Activated CD4-positive, alpha-beta T cell treated with anti-CD3 and anti-CD28 coated beads for 48 hours (primary cell): Measurements from ENCODE around the gene PTPRM.
A peak's percentile ranks its signal among the peaks of the same experiment; 100 is the strongest.
"Not testable (repeated sequence)": the region's sequence is repeated elsewhere in the genome, so short reads cannot be mapped to it uniquely, and the experiment has no call there.

ENCODE experiments used
- DNase-seq: peaks from one replicate; pipeline ENCODE4 v3.0.0-alpha.2; 2020

PTPRM gene

GRCh38 chr18:7958081-7958896, 391.2 kb downstream of the PTPRM start:
- DNase-seq, result no peak

GRCh38 chr18:7958897-7959146, 391.7 kb downstream of the PTPRM start:
- no peak for DNase-seq

- DNase-seq, result not testable (repeated sequence)
Observed at GRCh38 chr18:7966682-7967081, 399.6 kb downstream of the PTPRM start.

- no peak for DNase-seq
Observed at GRCh38 chr18:7974200-7974874, 407.2 kb downstream of the PTPRM start.

- DNase-seq, result no peak
Observed at GRCh38 chr18:7977897-7978296, 410.8 kb downstream of the PTPRM start.

- DNase-seq, result no peak
Observed at GRCh38 chr18:7978834-7979233, 411.7 kb downstream of the PTPRM start.

- DNase-seq, result no peak
Observed at GRCh38 chr18:7979714-7980113, 412.6 kb downstream of the PTPRM start.

- peak; percentile 5 for DNase-seq
Observed at GRCh38 chr18:7980136-7980535, 413.0 kb downstream of the PTPRM start.

GRCh38 chr18:7980656-7981055, 413.5 kb downstream of the PTPRM start:
- DNase-seq, result no peak

GRCh38 chr18:7982216-7982615, 415.1 kb downstream of the PTPRM start:
- no peak for DNase-seq

- no peak for DNase-seq
Observed at GRCh38 chr18:7987284-7987976, 420.3 kb downstream of the PTPRM start.

- no peak for DNase-seq
Observed at GRCh38 chr18:7990670-7991069, 423.6 kb downstream of the PTPRM start.

- DNase-seq, result no peak
Observed at GRCh38 chr18:8001711-8002301, 434.7 kb downstream of the PTPRM start.

- DNase-seq, result no peak
Observed at GRCh38 chr18:8003878-8004675, 437.0 kb downstream of the PTPRM start.

- DNase-seq, result no peak
Observed at GRCh38 chr18:8004792-8005191, 437.7 kb downstream of the PTPRM start.

GRCh38 chr18:8005870-8006569, 438.9 kb downstream of the PTPRM start:
- no peak for DNase-seq

- no peak for DNase-seq
Observed at GRCh38 chr18:8006979-8007378, 439.9 kb downstream of the PTPRM start.

- DNase-seq, result no peak
Observed at GRCh38 chr18:8008033-8008432, 440.9 kb downstream of the PTPRM start.

GRCh38 chr18:8011361-8011760, 444.2 kb downstream of the PTPRM start:
- no peak for DNase-seq

- DNase-seq, result no peak
Observed at GRCh38 chr18:8011906-8012305, 444.8 kb downstream of the PTPRM start.

- no peak for DNase-seq
Observed at GRCh38 chr18:8018701-8019331, 451.7 kb downstream of the PTPRM start.

GRCh38 chr18:8019600-8019999, 452.5 kb downstream of the PTPRM start:
- no peak for DNase-seq
